ENCODE results near the gene NAXD. TPM values are rescaled to one million over a fixed set of nuclear protein-coding genes. Genes with fewer than 3 reads are reported as not detected.
"Not testable (repeated sequence)": the region's sequence is repeated elsewhere in the genome, so short reads cannot be mapped to it uniquely, and the experiment has no call there.

NAXD gene
- 10 to 100 TPM; 19.5 to 21.7 TPM for total RNA-seq
- long read RNA-seq, donor 1, partial matches to known transcripts: 3 of 30 reads
- long read RNA-seq, donor 1, other reads (novel, unspliced or antisense): 26 of 30 reads
- long read RNA-seq, donor 2, partial matches to known transcripts: 15 of 120 reads
- long read RNA-seq, donor 2, other reads (novel, unspliced or antisense): 101 of 120 reads

GRCh38 chr13:110615322-110616102 lies at the start of gene NAXD:
TSS of gene NAXD (plus strand) at chr13:110615545. CDS start at chr13:110615602, 57 bp downstream.
- intact Hi-C loops (cut with DNase I): no loop called here
- DNase-seq (ENCODE audit: low spot score): peak; percentile 98

- intact Hi-C loops (cut with DNase I): no loop called here
- no peak for DNase-seq (ENCODE audit: low spot score)
These were observed 49.2 kb upstream of the NAXD start for GRCh38 chr13:110566171-110566570.

- intact Hi-C loops (cut with DNase I): no loop called here
- DNase-seq (ENCODE audit: low spot score): no peak
These were observed 46.7 kb upstream of the NAXD start for GRCh38 chr13:110568612-110569011.

GRCh38 chr13:110569962-110570361 lies 45.4 kb upstream of the NAXD start:
- intact Hi-C loops (cut with DNase I); DNase-seq (ENCODE audit: low spot score): not testable (repeated sequence)

GRCh38 chr13:110570886-110571285 lies 44.5 kb upstream of the NAXD start:
- no peak for DNase-seq (ENCODE audit: low spot score)
- intact Hi-C loops (cut with DNase I): no loop called here

- DNase-seq (ENCODE audit: low spot score): peak; percentile 68
- intact Hi-C loops (cut with DNase I): no loop called here
These were observed 43.2 kb upstream of the NAXD start for GRCh38 chr13:110571896-110572777.

GRCh38 chr13:110572778-110573118 lies 42.6 kb upstream of the NAXD start:
- intact Hi-C loops (cut with DNase I): no loop called here

GRCh38 chr13:110574161-110574560 lies 41.2 kb upstream of the NAXD start:
- DNase-seq (ENCODE audit: low spot score): no peak
- intact Hi-C loops (cut with DNase I): no loop called here

More at GRCh38 chr13:110572778-110573118, 42.6 kb upstream of the NAXD start:
- DNase-seq (ENCODE audit: low spot score): no peak

- peak; percentile 82 for DNase-seq (ENCODE audit: low spot score)
- intact Hi-C loops (cut with DNase I): no loop called here
These were observed 39.8 kb upstream of the NAXD start for GRCh38 chr13:110575322-110576069.

- no peak for DNase-seq (ENCODE audit: low spot score)
- intact Hi-C loops (cut with DNase I): no loop called here
These were observed 39.3 kb upstream of the NAXD start for GRCh38 chr13:110576070-110576394.

- intact Hi-C loops (cut with DNase I): no loop called here
These were observed 38.4 kb upstream of the NAXD start for GRCh38 chr13:110576736-110577476.

GRCh38 chr13:110578363-110578762 lies 37.0 kb upstream of the NAXD start:
- no peak for DNase-seq (ENCODE audit: low spot score)
- intact Hi-C loops (cut with DNase I): no loop called here

More at GRCh38 chr13:110576736-110577476, 38.4 kb upstream of the NAXD start:
- DNase-seq (ENCODE audit: low spot score): no peak

GRCh38 chr13:110580800-110581199 lies 34.5 kb upstream of the NAXD start:
- intact Hi-C loops (cut with DNase I): no loop called here
- no peak for DNase-seq (ENCODE audit: low spot score)

- intact Hi-C loops (cut with DNase I): no loop called here
- no peak for DNase-seq (ENCODE audit: low spot score)
These were observed 33.7 kb upstream of the NAXD start for GRCh38 chr13:110581506-110582185.

- intact Hi-C loops (cut with DNase I): no loop called here
- DNase-seq (ENCODE audit: low spot score): no peak
These were observed 32.9 kb upstream of the NAXD start for GRCh38 chr13:110582421-110582954.

GRCh38 chr13:110583178-110583865 lies 32.0 kb upstream of the NAXD start:
- intact Hi-C loops (cut with DNase I): no loop called here
- DNase-seq (ENCODE audit: low spot score): no peak

GRCh38 chr13:110589793-110590390 lies 25.5 kb upstream of the NAXD start:
- intact Hi-C loops (cut with DNase I): loop anchor here (5.0 to 10.0 kb wide), 2 partner anchors 225 to 462 kb away; no protein-coding TSS in a partner anchor

More at GRCh38 chr13:110589793-110590390, 25.5 kb upstream of the NAXD start:
- DNase-seq (ENCODE audit: low spot score): no peak

Data from posterior vena cava (tissue), 2 donors.